GM19025 (cell line): ENCODE results near the gene TTLL11.

ENCODE experiments used
- ATAC-seq: cut with Tn5 transposase; IDR thresholded peaks from one replicate; pipeline ENCODE4 v1.9.1; 2021; ENCODE audit warnings: mild to moderate bottlenecking, low read depth, moderate library complexity; ENCODE audit not compliant: unreplicated experiment

Gene TTLL11

DNA sequence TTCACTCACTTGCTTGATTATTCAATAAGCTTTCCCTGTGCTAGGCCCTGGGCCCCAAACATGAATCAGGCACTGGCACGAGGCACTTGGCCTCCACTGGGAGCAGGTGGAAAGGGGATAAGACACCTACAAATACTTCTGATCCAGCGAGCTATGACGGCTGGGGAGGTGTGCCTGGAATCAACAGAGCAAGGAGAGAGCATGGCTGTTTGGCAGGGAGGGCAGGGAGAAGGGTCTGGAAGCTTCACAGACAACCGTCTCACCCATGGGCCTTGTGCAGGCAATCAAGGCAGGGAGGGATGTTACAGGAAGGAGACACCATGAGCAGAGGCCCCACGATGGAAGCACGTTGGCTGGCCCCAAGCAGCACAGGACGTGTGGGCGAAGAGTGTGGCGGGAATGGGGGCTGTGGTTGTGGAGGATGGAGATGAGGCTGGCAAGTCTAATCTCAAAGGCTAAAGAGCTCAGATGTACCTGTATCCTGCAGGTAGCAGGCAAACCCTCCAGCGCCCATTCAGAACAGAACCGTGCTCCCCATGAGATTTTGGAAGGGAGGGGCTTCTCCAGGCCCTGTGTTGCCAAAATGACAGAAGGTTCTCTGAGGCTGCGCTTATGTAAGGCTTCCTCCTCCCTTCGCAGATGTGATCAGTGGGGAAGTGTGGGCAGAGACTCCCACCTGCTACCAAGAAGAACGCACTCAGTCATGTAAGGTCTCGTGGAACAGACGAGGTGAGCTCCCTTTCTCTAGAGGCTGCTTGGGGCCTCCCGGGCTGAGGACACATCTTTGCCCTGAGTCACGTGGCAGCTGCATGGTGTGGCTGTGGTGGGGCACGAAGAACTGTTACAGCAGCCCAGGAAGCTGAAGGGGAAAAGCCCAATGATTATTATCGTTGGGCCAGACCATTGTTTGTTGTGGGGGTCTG lies 252.0 kb downstream of the TTLL11 start:
- ATAC-seq: no peak

DNA sequence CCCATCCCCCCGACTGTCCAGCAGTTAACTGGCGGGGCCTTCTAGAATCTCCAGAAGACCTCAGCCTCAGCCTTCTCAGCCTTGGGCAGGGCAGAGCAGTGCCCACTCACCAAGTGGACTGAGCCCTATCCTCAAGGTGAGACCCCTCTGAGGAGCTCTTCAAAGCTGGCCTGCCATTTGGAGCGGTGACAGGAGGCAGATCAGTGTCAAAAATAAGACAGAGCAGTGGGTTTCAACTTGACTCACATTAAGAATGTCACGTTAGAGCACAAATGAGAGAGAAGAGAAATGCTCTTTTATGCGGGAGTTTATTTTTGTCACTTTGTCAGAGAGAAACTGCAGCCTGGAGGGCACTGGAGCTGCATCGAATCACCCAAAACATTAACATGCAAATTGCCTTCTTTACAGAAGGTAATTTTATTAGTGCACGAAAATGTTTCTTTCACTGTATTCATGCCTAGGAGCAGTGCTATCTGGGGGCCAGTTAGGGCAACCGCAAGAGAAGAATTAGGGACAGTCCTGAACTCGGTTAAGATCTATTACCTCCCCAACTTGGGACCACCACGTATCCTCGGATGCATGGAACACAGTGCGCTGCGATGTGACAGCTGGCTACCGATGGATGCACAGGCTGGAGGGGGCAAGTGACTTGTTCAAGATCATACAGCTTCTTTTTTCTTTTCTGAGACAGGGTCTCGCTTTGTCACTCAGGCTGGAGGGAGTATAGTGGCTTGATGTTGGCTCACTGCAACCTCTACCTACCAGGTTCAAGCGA lies 253.2 kb downstream of the TTLL11 start:
- ATAC-seq: no peak

DNA sequence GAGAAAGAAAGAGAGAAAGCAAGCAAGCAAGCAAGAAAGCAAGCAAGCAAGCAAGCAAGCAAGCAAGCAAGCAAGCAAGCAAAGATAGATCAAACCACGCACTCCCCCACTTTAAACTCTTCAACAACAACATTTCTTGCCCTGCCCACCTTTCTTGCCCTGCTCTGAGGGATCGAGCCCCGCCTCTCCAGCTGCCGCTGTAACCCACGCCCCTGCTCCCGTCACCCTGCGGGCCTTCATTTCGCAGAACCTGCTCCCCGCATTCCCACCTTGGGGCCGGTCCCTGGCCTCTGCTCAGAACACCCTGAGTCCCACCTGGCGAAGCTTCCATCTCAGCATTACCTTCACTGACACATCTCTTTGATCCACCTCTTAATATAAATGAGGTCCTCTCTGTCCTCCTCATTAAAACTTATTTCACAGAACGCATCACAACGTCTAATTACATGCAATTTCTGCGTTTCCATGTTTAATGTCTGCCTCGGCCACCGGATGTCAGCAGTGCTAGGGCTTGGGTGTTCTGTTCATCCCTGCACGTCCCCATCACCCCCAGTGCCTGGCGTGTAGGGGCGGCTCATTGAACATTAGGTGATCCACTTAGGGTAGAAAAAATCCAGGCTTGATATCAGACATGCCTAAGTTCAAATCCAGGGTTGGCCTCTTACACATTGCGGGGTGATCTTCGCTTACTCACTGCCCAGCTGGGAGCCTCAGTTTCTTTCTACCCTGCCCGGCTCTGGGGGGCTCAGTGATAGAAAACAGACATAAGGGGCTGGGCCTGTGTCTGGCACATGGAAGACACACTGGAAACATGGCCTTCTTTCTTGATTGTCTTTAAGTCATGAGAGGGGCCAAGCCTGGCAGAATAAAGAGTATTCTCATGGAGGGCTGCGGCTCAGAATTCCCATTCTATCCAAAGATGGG lies 254.1 kb downstream of the TTLL11 start:
- ATAC-seq: no peak

GRCh38 chr9:121837113-121837961 lies 255.8 kb downstream of the TTLL11 start:
- no peak for ATAC-seq

DNA sequence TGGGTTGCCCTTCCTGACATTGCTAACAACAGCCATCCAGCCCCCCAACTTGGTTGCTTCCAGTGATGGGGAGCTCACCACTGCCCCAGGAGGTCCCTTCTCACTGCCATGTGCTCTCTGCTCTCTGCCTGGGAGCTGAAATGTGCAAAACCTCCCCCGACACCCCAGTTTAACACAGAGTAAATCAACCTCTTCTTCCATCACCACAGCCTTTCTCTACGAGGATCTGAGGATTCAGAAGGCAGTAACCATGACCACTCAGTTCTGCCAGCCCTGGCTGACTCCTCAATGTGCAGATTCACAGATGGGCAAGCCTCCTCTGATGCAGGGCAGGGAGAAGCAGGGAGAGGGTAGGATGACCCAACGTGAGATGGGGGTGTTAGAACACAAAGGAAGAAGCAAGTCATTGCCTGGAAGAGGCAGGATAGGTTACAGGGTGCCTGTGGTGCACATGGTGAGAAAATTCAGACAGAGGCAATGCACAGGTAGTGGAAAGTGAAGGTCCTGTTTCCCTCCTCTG lies 256.7 kb downstream of the TTLL11 start:
- no peak for ATAC-seq

DNA sequence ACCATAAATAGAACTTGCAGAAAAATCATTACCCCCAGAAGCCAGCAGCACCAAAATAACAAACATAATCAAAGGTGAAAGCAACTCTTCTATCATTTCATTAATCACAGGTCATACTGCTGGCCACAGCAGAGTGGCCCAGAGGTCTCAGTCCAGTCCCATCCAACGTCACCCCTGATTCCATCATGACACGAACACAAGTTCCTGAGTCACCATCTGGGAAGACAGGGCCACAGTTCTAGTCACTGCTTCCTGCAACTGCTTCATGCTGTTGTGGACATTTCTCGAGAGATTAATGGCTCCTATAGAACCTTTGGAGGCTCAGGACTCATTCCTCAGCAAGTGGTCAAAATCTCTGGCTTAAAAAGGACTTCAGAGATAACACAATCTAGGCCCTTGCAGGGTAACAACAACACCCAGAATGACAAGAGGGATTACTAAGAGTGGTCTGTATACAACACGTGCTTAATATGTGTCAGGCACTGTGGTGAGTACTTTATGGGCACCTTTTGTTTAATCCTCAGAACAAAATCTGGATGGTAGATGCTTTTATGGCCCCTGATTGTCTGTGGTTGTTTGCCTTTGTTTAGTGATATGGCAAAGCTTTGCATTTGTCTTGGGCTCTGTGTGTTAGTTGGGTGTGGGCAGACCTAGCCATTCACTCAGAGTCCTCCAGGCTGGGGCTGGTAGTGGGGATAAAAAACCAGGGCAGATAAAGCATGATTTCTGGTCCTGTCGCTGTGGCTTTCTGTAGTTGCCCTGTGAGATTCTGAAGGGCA lies 257.3 kb downstream of the TTLL11 start:
- no peak for ATAC-seq

GRCh38 chr9:121833061-121833460 lies 260.0 kb downstream of the TTLL11 start:
- no peak for ATAC-seq

- no peak for ATAC-seq
Measured at GRCh38 chr9:121831869-121832268, 261.2 kb downstream of the TTLL11 start.

DNA sequence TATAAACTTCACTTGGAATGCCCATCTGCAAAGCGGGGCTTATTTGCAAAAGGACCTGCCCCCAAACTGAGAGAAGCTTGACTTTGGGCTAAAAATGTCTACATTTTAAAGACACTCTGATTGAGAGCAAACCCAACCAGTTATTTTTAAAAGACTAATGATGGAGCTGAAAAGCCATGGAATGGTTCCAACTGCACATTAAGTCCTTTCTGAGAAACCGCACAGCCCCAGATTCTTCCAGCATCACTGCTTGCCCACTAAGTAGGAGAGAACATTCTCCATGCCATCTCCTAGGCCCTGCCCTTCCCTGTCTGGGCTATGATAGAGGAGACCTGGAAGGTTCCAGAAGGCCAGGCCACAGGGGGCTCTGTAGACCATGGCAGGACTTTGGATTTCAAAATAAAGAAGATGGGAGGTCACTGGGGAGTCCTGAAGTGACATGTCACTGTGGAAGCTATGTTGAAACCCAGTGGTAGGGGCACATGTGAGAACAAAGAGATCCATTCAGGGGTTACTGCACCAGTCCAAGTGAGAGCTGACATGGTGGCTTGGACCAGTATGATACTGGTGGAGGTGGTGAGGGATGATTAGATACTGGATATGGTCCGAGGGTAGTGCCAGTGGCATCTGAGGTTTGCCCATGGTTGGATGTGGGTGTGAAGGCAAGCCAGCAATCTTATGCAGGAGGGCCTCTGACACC lies 262.5 kb downstream of the TTLL11 start:
- no peak for ATAC-seq

- no peak for ATAC-seq
Measured at GRCh38 chr9:121827251-121827967, 265.7 kb downstream of the TTLL11 start.

- no peak for ATAC-seq
Measured at GRCh38 chr9:121826711-121827110, 266.4 kb downstream of the TTLL11 start.

GRCh38 chr9:121825031-121825691 lies 267.9 kb downstream of the TTLL11 start:
- ATAC-seq: no peak

DNA sequence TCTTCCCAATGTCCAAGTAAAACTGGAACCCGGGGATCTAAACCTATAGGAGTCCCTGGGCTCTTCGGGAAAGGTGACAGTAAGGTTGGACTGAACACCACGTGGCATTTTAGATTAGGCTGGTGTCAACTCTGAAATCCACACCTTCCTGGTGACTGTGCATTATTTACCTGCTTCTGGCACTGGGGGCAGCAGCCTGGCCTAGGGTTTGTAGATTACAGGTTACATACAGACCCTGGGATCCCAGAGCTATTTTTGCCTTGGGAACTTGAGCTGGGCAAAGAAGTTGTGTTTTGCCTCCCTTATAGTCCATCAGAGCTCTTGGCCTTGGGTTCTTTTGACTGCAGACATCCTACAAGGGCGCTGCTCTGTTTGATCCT lies 268.5 kb downstream of the TTLL11 start:
- no peak for ATAC-seq

DNA sequence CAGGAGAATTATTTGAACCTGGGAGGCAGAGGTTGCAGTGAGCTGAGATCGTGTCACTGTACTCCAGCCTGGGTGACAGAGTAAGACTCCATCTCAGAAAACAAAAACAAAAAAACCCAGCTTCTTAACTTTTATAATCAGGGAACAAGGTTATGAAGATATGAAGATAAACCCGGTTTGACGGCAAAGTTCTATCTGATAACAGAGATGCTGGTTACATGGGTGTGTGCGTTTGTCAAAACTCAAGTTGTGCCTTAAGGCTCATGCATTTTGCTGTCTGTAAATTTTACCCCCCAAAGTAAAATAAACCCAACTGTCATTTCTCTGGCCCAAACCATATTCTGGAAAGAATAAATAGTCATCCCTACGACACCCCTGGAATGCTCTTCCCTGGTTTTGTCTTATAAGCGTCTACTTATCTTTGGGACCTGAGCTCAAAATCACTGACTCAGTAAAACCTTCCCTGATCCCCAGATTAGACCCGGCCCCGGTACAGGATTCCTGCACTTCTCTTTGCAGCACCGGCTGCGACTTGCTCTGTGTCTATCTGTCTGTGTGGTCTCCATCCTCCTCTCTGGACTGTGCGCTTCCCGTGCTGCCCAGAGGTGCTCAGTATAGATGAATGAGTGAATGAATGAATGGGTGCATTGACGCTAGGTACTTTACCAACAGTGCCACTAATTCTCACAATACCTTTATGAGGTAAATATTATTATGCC lies 269.5 kb downstream of the TTLL11 start:
- no peak for ATAC-seq

GRCh38 chr9:121822093-121823085 lies 270.7 kb downstream of the TTLL11 start:
- ATAC-seq: no peak
